Measurements from ENCODE around the gene CD200R1. TPM values are rescaled to one million over a fixed set of nuclear protein-coding genes. Genes with fewer than 3 reads are reported as not detected.

CD200R1 gene
- total and polyA plus RNA-seq, 2 donors from 2014 or later, result 0.13 to 2.2 TPM

DNA sequence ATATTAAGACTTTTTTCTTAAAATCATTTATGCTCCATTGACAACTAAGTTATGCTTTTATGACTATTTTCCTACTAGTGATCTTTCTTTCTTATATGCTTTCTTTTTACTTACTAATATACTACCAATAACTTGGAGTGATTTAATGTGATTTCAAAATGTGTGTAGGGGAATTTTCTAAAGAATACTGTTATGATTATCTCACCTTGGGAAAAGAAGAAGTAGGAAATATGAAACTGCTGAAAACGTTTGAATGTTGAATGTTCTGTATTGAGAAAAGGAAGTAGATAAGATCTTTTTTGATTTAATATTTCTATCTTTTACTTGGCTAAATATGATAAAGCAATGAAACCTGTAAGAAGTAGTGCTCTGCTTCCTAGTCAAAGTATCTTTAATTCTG, 7.8 kb upstream of the CD200R1 start:
- Histone ChIP-seq H3K36me3 (ENCODE audit: control insufficient read depth in 2 of 3, insufficient read depth in 3 of 3, low read length in 3 of 3) (no peaks in the 10 kb centered on the region), H3K9me3 (ENCODE audit: control insufficient read depth in 2 of 3, insufficient read depth in 1 of 3, low read length in 3 of 3) (no peaks in the 10 kb centered on the region), H3K27me3 (ENCODE audit: control insufficient read depth, insufficient read depth, low read length) (no peaks in the 10 kb centered on the region), H3K9ac (ENCODE audit: low read length in 3 of 3) (no peak overlapping the region), H3K27ac (ENCODE audit: low read depth in 2 of 2, low read length in 2 of 2) (no peak overlapping the region), H3K4me1 (ENCODE audit: control insufficient read depth in 2 of 3, insufficient read depth in 2 of 3, low read depth in 1 of 3, low read length in 3 of 3) (no peaks in the 10 kb centered on the region), H3K4me3 (ENCODE audit: low read length in 3 of 3) (no peak overlapping the region)
- DNase-seq (no peak), FAIRE-seq (peak; percentile 15)
- TF ChIP-seq, protein P1, sequence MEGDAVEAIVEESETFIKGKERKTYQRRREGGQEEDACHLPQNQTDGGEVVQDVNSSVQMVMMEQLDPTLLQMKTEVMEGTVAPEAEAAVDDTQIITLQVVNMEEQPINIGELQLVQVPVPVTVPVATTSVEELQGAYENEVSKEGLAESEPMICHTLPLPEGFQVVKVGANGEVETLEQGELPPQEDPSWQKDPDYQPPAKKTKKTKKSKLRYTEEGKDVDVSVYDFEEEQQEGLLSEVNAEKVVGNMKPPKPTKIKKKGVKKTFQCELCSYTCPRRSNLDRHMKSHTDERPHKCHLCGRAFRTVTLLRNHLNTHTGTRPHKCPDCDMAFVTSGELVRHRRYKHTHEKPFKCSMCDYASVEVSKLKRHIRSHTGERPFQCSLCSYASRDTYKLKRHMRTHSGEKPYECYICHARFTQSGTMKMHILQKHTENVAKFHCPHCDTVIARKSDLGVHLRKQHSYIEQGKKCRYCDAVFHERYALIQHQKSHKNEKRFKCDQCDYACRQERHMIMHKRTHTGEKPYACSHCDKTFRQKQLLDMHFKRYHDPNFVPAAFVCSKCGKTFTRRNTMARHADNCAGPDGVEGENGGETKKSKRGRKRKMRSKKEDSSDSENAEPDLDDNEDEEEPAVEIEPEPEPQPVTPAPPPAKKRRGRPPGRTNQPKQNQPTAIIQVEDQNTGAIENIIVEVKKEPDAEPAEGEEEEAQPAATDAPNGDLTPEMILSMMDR (IDR thresholded peaks at IDR 0.05; ENCODE audit: borderline replicate concordance, extremely low read depth, insufficient read depth), result no peak
- intact Hi-C loops (cut with DNase I), result no loop called here

DNA sequence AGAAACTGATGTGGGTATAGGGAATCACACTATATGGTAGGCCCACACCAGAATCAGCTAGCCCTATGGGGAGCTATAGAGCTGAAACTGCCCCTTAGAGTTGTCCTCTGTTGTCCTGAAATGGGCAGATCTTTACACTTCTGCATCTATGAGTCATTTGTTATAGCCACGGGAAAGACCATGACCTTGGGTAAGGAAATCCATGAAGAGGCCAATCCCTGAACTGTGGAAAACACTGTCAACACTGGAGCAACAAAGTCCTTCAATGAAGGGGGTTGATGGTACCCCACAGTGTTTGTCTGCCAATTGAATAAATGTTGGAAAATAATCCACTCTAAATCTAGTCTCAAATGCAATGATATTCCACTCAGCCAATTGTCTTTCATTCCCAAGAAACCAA, 5.2 kb upstream of the CD200R1 start:
- Histone ChIP-seq H3K27ac (ENCODE audit: low read depth in 2 of 2, low read length in 2 of 2) (no peak overlapping the region), H3K9ac (ENCODE audit: low read length in 3 of 3) (no peak overlapping the region), H3K27me3 (ENCODE audit: control insufficient read depth, insufficient read depth, low read length) (no peaks in the 10 kb centered on the region), H3K9me3 (ENCODE audit: control insufficient read depth in 2 of 3, insufficient read depth in 1 of 3, low read length in 3 of 3) (no peaks in the 10 kb centered on the region), H3K36me3 (ENCODE audit: control insufficient read depth in 2 of 3, insufficient read depth in 3 of 3, low read length in 3 of 3) (no peaks in the 10 kb centered on the region), H3K4me1 (ENCODE audit: control insufficient read depth in 2 of 3, insufficient read depth in 2 of 3, low read depth in 1 of 3, low read length in 3 of 3) (no peaks in the 10 kb centered on the region), H3K4me3 (ENCODE audit: low read length in 3 of 3) (no peak overlapping the region)
- TF ChIP-seq, protein P1 (IDR thresholded peaks at IDR 0.05; ENCODE audit: borderline replicate concordance, extremely low read depth, insufficient read depth), result no peak
- no peak for DNase-seq
- intact Hi-C loops (cut with DNase I), result no loop called here
- no peak for FAIRE-seq

DNA sequence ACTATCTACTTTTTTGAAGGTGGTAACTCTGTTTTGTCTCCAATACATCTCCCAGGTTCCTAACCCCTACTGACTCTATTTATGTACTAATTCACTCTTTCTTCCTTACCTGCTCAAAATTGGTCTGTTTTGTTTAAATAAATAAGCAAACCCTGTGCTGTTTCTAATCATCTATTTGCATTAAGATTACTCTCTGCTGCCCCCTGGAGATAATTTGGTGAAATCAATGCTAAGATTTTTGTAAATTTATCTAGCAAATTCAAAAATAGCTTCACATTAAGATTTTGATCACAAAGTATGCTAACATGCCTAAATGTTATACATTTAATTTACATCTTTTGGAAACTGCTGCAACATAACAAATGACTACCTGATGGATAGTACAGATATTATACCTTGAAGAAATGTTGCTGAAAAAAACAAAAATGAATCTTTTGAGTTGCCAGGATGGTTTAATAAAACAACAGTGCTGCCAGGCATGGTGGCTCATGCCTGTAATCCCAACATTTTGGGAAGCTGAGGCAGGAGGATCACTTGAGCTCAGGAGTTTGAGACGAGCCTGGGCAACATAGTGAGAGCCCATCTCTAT, 4.4 kb upstream of the CD200R1 start:
- Histone ChIP-seq H3K9ac (ENCODE audit: low read length in 3 of 3) (no peak overlapping the region), H3K9me3 (ENCODE audit: control insufficient read depth in 2 of 3, insufficient read depth in 1 of 3, low read length in 3 of 3) (no peaks in the 10 kb centered on the region), H3K27me3 (ENCODE audit: control insufficient read depth, insufficient read depth, low read length) (no peaks in the 10 kb centered on the region), H3K27ac (ENCODE audit: low read depth in 2 of 2, low read length in 2 of 2) (no peak overlapping the region), H3K4me3 (ENCODE audit: low read length in 3 of 3) (no peak overlapping the region), H3K4me1 (ENCODE audit: control insufficient read depth in 2 of 3, insufficient read depth in 2 of 3, low read depth in 1 of 3, low read length in 3 of 3) (no peaks in the 10 kb centered on the region), H3K36me3 (ENCODE audit: control insufficient read depth in 2 of 3, insufficient read depth in 3 of 3, low read length in 3 of 3) (no peaks in the 10 kb centered on the region)
- peak in 2 of 5 donors; percentile 50 to 54 for DNase-seq
- FAIRE-seq, result peak; percentile 95
- TF ChIP-seq, protein P1 (IDR thresholded peaks at IDR 0.05; ENCODE audit: borderline replicate concordance, extremely low read depth, insufficient read depth), result peak; percentile 39
- intact Hi-C loops (cut with DNase I), result no loop called here

DNA sequence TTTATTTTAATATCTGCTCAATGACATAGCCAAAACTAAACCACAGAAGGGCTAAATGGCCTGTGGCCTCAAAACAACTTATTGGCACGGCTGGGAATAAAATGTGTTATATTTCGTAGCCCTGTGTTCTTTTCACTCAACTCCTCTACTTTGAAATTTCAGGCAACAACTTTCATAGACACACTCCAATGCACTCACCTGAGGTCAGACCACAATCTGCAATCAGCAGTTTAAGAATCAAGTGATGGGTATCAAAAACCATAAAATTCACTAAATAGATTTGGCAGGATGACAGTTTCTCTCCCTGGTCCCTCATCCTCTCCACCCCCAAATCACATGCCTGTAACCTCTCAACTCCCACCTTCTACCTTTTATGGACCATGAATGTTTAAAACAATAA, 2.0 kb upstream of the CD200R1 start:
- Histone ChIP-seq H3K27ac (ENCODE audit: low read depth in 2 of 2, low read length in 2 of 2) (no peak overlapping the region), H3K9ac (ENCODE audit: low read length in 3 of 3) (no peak overlapping the region), H3K4me3 (ENCODE audit: low read length in 3 of 3) (no peak overlapping the region), H3K36me3 (ENCODE audit: control insufficient read depth in 2 of 3, insufficient read depth in 3 of 3, low read length in 3 of 3) (no peaks in the 10 kb centered on the region), H3K4me1 (ENCODE audit: control insufficient read depth in 2 of 3, insufficient read depth in 2 of 3, low read depth in 1 of 3, low read length in 3 of 3) (no peaks in the 10 kb centered on the region), H3K27me3 (ENCODE audit: control insufficient read depth, insufficient read depth, low read length) (no peaks in the 10 kb centered on the region), H3K9me3 (ENCODE audit: control insufficient read depth in 2 of 3, insufficient read depth in 1 of 3, low read length in 3 of 3) (no peaks in the 10 kb centered on the region)
- intact Hi-C loops (cut with DNase I), result no loop called here
- DNase-seq (no peak), FAIRE-seq (no peak)
- TF ChIP-seq, protein P1 (IDR thresholded peaks at IDR 0.05; ENCODE audit: borderline replicate concordance, extremely low read depth, insufficient read depth), result no peak
